Epithelial cell of prostate (primary cell): ENCODE results near the gene FFAR1.
A peak's percentile ranks its signal among the peaks of the same experiment; 100 is the strongest.

Source experiments
- DNase-seq: peaks from one replicate; pipeline ENCODE4 v3.0.0-alpha.2; 2011; ENCODE audit warnings: low read depth, low spot score
- H3K27ac ChIP-seq: fragments of 450-650 bp; 2 replicates; pipeline ENCODE4 v1.5.1; 2017; ENCODE audit warnings: mild to moderate bottlenecking

FFAR1 gene

GRCh38 chr19:35337984-35338296, 9.8 kb upstream of the FFAR1 start:
- no peak overlapping the region for H3K27ac ChIP-seq
- no peak for DNase-seq

GRCh38 chr19:35340431-35340830, 7.3 kb upstream of the FFAR1 start:
- no peak for DNase-seq
- no peak overlapping the region for H3K27ac ChIP-seq

- no peak for DNase-seq
- H3K27ac ChIP-seq: no peak overlapping the region
These were observed 6.7 kb upstream of the FFAR1 start for GRCh38 chr19:35341006-35341405.

GRCh38 chr19:35341565-35342225, 6.0 kb upstream of the FFAR1 start:
- no peak for DNase-seq
- H3K27ac ChIP-seq: no peak overlapping the region

GRCh38 chr19:35342430-35342829, 5.3 kb upstream of the FFAR1 start:
- no peak for DNase-seq
- no peak overlapping the region for H3K27ac ChIP-seq

GRCh38 chr19:35344511-35345031, 3.1 kb upstream of the FFAR1 start:
- H3K27ac ChIP-seq: no peak overlapping the region

GRCh38 chr19:35345671-35346111, 2.0 kb upstream of the FFAR1 start:
- no peak for DNase-seq

More at GRCh38 chr19:35344511-35345031, 3.1 kb upstream of the FFAR1 start:
- no peak for DNase-seq

GRCh38 chr19:35346193-35347052, 1.3 kb upstream of the FFAR1 start:
- no peak for DNase-seq
- H3K27ac ChIP-seq: no peak overlapping the region

More at GRCh38 chr19:35345671-35346111, 2.0 kb upstream of the FFAR1 start:
- H3K27ac ChIP-seq: no peak overlapping the region

GRCh38 chr19:35347930-35348298, 212 bp downstream of the FFAR1 start:
- DNase-seq: no peak
- no peak overlapping the region for H3K27ac ChIP-seq

- DNase-seq: no peak
- H3K27ac ChIP-seq: no peak overlapping the region
These were observed 1.4 kb downstream of the FFAR1 start for GRCh38 chr19:35348911-35349611.

GRCh38 chr19:35349614-35350521, 2.2 kb downstream of the FFAR1 start:
- no peak overlapping the region for H3K27ac ChIP-seq
- DNase-seq: no peak

- H3K27ac ChIP-seq: no peak overlapping the region
- no peak for DNase-seq
These were observed 2.9 kb downstream of the FFAR1 start for GRCh38 chr19:35350591-35350990.

- no peak for DNase-seq
- H3K27ac ChIP-seq: no peak overlapping the region
These were observed 3.9 kb downstream of the FFAR1 start for GRCh38 chr19:35351411-35352176.

GRCh38 chr19:35352177-35352447, 4.4 kb downstream of the FFAR1 start:
- no peak overlapping the region for H3K27ac ChIP-seq
- DNase-seq: no peak

- DNase-seq: peak; percentile 8
- H3K27ac ChIP-seq: no peak overlapping the region
These were observed 5.0 kb downstream of the FFAR1 start for GRCh38 chr19:35352448-35353304.

- no peak for DNase-seq
- H3K27ac ChIP-seq: no peak overlapping the region
These were observed 5.9 kb downstream of the FFAR1 start for GRCh38 chr19:35353635-35354034.

GRCh38 chr19:35354898-35355297, 7.2 kb downstream of the FFAR1 start:
- no peak overlapping the region for H3K27ac ChIP-seq
- no peak for DNase-seq

- H3K27ac ChIP-seq: no peak overlapping the region
- no peak for DNase-seq
These were observed 8.2 kb downstream of the FFAR1 start for GRCh38 chr19:35355791-35356460.
